Kidney glomerular epithelial cell (primary cell): ENCODE results near the gene PDE9A.

Source experiments
- DNase-seq: peaks from one replicate; lab custom pipeline; 2025; lab: John Stamatoyannopoulos, UW

The PDE9A gene

DNA sequence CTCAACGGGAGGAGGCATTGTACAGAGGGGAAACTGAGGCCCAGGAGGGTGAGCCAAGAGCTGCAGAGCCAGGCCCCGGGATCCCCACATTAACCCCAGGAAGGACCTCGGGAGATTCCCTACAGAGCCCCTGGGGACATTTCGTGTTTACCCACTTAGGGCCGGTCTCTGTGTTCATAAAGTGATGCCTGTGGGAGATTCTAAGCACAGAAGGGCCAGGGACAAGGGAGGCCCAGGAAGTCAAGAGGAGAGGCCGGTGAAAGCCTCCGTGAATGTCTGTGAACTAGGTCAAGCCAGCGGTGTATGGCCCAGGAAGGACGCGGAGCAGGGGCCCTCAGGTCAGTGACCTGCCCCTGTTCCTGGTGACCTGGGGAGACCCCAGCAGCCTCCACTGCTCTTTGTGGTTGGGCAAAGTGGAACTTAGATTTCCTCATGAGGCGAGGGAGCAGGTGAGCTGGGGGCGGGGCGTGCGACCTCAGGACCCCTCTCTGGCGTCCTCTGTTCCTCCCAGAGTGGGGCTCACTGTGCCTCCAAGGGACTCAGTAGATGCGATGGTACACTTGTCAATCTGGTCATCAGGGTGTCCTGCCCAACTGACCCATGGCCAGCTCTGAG lies 34.9 kb downstream of the PDE9A start:
- no peak for DNase-seq

DNA sequence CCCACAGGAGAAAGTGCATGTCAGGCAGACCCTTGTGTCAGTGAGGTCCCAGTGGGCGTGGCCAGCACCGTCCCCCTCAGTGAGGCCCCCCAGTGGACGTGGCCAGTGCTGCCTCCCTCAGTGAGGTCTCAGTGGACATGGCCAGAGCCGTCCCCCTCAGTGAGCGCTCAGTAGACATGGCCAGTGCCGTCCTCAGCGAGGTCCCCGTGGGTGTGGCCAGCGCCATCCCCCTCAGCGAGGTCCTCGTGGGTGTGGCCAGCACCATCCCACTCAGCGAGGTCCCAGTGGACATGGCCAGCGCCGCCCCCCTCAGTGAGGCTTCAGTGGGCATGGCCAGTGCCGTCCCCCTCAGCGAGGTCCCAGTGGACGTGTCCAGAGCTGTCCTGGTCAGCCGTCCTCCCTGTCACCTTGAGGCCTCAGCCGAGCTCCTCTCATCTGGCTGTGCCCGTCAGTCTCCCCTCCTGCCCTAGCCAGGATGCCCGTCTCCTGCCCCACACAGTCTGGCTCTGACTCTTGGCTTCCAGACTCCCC lies 35.5 kb downstream of the PDE9A start:
- no peak for DNase-seq

GRCh38 chr21:42690586-42690985 lies 37.2 kb downstream of the PDE9A start:
- no peak for DNase-seq

- no peak for DNase-seq
Measured at GRCh38 chr21:42691901-42692559, 38.6 kb downstream of the PDE9A start.

- no peak for DNase-seq
Measured at GRCh38 chr21:42692688-42693087, 39.3 kb downstream of the PDE9A start.

DNA sequence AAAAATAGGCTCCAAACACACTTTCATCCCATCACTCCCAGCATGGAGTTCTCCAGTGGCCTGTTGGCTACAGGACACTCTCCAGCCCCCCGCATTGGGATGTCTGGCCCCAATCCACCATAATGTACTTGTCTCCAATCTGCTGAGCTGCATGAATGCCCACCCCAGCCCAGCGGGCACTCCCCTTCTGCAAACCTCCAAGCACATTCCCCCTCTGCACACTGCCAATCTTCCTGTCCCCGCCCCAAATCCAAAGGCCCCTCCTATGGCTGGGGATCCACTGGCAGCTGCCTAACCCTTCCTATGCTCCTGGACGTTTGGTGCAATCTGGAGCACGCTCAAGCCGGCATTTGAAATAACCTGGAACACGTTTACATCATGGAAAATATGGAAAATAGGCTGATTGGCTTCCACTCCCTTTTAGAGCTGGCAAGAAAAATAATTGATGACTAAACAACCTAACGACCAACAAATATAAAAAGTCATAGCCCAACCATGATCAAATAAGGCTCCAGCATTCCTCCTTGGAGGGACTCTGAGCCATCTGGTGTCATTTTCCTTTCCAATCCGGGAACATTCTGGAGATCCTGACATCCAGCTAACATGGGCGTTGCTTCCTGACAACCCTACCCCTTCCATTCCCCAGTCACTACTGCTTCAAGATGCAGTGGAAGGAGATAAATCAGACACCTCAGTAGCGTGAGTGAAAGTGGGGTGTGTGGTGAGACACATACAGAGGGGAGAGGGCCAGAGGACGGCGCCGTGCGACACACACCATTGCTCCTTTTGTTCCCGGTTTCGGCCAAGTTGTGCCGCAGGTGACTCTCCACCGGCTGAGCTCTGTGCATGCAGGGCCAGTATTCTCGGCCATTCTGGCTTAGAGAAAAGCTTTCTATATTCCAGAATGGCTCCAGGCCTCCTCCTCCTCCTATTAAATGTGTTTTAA lies 41.6 kb downstream of the PDE9A start:
- DNase-seq: no peak

- DNase-seq: no peak
Measured at GRCh38 chr21:42695697-42696380, 42.4 kb downstream of the PDE9A start.

- no peak for DNase-seq
Measured at GRCh38 chr21:42696501-42697040, 43.1 kb downstream of the PDE9A start.

DNA sequence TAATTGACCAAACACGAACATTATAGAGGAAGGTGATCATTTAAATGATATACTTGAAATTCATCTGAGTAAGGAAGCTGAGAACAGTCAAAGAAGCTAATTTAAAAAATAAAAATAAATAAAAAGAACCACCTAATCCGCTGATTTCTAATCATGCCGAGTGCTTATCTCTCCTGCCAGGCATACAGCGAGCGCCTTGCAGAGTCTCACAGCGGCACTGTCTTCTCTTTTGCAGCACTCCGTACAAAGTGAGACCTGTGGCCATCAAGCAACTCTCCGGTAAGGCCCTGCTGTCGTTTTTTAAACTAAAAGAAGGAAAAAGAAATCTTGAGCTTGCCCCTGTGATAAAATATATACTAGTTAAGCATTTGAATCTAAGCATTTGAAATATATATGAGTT lies 45.3 kb downstream of the PDE9A start:
- DNase-seq: no peak

GRCh38 chr21:42699196-42699595 lies 45.8 kb downstream of the PDE9A start:
- DNase-seq: no peak

DNA sequence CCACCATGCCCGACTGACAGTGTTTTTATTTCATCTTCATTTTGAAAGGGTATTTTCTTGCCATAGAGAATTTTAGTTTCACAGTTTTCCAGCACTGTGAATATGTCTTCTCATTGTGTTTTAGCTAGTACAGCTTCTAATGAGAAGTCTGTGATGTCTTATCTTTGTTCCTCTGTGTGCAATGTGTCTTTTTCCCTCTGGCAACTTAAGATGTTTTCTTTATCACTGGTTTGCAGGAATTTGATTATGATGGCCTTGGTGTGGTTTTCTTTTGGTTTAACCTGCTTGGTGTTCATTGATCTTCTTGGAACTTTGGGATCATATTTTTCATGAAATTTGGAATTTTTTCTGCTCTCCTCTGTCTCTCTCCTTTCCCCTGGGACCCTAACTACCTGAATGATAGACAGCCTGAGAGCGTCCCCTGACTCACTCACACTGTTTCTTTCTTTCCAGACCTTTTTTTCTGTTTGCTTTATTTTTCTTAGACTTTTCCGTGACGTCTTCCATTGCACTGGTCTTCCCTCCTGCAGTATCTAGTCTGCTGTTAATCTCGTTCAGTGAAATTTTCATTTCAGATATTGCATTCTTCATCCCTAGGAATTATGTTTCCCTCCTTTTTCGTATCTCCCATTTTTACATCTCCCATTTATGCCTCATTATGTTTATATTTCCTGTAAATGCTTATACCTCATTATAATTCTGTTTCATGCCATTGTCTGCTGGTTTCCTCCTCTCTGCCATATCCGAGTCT lies 48.5 kb downstream of the PDE9A start:
- DNase-seq: no peak

- DNase-seq: no peak
Measured at GRCh38 chr21:42702720-42703119, 49.3 kb downstream of the PDE9A start.

GRCh38 chr21:42703136-42703908 lies 49.9 kb downstream of the PDE9A start:
- no peak for DNase-seq

DNA sequence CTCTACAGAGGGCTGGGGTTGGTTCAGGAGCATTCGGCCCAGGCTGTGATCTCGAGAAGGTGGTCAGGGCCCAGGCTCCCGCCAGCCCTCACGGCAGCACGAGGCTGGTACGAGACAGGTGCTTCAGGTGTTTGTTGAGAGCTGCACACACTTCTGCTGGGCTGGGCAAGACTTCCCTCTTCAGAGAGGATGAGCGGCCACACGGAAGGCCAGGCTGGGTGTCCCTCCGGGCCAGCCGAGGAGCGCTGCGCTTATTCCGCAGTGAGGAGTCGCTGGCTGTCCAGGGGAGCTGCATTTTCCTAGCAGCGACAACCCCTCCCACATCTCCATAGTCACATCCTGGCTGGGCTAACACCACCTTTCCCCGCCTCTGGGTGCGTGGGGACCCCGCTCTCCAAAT lies 50.5 kb downstream of the PDE9A start:
- no peak for DNase-seq

DNA sequence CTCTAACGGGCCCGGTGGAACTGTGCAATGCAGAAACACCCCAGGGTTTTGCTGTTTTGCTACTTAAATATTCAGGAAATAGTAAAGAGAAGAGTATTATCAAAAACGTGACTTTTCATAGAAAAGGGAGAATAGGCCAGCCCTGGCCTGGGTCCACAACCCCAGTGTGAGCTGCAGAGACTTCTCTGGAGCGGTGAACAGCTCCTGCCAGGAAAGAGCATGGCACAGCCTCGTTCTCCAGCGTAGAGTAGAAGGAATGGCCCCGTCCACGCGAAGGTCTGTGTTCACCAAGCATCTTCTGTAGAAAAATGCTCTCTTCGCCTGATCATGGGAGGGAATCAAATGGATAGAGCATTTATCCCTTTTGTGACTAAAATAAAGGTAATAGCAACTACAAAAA lies 51.4 kb downstream of the PDE9A start:
- no peak for DNase-seq

DNA sequence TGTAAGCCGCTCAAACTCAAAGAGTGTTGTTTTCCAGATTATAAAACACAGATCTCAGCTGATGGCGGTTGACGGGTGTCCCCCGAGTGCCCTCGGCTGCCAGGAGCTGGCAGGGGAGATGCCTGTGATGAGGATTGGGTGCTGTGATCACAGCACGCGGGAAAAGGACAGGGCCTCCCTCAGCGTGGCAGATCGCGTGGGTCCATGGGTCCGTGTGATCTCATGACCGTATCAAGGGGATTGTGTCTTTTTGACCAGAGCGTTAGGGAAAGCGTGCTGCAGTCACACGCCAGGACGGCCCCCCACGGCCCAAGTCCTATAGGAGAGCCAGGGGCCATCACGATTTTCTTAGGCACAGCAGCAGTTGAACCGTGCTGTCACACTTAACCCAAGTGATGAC lies 51.9 kb downstream of the PDE9A start:
- no peak for DNase-seq

DNA sequence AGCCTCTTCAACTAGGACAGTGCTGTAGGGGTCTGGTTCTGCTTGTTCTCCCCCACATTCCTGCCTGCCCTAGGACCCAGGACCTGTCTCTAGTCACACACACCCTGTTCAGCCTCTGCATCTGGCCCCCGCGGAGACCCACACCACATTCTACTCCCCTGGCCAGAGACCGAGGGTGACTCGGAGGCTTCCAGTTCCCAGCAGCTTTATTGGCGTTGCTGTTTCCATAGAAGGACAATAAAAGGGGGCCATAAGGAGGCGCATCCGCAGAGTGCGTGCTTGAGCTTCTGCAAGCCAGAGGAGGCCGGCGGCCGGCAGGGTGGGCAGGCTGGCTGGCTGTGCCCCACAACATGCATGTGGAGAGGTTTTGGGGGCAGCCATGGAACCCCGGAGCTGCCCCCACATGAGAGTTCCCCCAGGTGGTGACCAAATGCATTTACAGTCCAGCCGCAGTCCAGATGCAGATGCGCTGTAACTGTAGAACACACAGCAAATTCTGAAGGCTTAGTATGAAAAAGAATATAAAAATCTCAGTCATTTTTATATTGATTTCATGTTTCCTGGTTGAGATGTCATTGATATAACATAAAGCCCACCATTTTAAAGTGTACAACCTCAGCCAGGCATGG lies 52.4 kb downstream of the PDE9A start:
- no peak for DNase-seq

GRCh38 chr21:42706765-42707164 lies 53.3 kb downstream of the PDE9A start:
- DNase-seq: no peak

DNA sequence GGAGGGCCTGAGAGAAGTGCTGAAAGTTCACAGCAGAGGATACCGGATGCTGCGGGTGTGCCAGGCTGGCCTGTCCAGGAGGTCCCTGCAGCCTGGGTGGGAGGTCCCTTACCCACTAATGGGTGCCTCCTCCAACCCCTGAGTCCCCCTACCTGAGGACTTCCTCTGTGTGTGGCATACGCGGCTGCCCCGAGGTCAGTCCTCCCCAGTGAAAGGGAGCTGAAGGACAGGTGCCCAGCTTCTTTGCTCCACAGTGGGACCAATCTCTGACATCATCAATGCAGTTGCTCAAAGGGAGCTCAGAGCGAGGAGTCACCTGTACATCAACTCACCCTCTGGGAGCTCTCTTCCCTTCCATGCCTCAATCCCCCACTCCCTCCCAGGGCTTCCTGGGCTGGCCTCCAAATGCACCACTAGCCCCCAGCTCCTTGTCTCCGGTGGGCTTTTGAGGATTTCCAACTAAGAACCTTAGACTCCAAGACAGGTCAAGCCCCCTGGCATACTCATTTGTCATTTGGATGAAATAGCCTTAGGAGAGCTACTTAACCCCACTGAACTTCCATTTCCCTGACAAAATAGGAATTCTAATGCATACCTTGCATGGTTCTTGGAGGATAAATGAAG lies 53.9 kb downstream of the PDE9A start:
- no peak for DNase-seq
